HG03457 (cell line): ENCODE data around the gene TMEM238.
"Not testable (repeated sequence)": the region's sequence is repeated elsewhere in the genome, so short reads cannot be mapped to it uniquely, and the experiment has no call there.

ENCODE experiments used
- ATAC-seq: cut with Tn5 transposase; IDR thresholded peaks from one replicate; pipeline ENCODE4 v1.9.1; 2021; ENCODE audit warnings: moderate number of reproducible peaks; ENCODE audit not compliant: unreplicated experiment

The TMEM238 gene

GRCh38 chr19:55384131-55384919 lies at the start of gene TMEM238:
Gene TMEM238, minus strand, starts transcription at chr19:55384292. Its CDS starts 33 bp downstream, at chr19:55384259.
- no peak for ATAC-seq

- ATAC-seq, result no peak
These were observed 49.2 kb upstream of the TMEM238 start for GRCh38 chr19:55433292-55433691.

GRCh38 chr19:55432241-55432959 lies 48.3 kb upstream of the TMEM238 start:
- ATAC-seq, result no peak

GRCh38 chr19:55431183-55431582 lies 47.1 kb upstream of the TMEM238 start:
- ATAC-seq, result no peak

GRCh38 chr19:55426042-55426441 lies 42.0 kb upstream of the TMEM238 start:
- ATAC-seq, result no peak

- no peak for ATAC-seq
These were observed 40.4 kb upstream of the TMEM238 start for GRCh38 chr19:55424518-55424917.

- no peak for ATAC-seq
These were observed 39.3 kb upstream of the TMEM238 start for GRCh38 chr19:55423225-55424005.

- ATAC-seq, result not testable (repeated sequence)
These were observed 37.2 kb upstream of the TMEM238 start for GRCh38 chr19:55421281-55421680.

- ATAC-seq, result no peak
These were observed 35.6 kb upstream of the TMEM238 start for GRCh38 chr19:55419624-55420236.

GRCh38 chr19:55419103-55419502 lies 35.0 kb upstream of the TMEM238 start:
- no peak for ATAC-seq

- no peak for ATAC-seq
These were observed 34.1 kb upstream of the TMEM238 start for GRCh38 chr19:55418185-55418584.

- ATAC-seq, result no peak
These were observed 26.1 kb upstream of the TMEM238 start for GRCh38 chr19:55410168-55410567.

- ATAC-seq, result not testable (repeated sequence)
These were observed 25.1 kb upstream of the TMEM238 start for GRCh38 chr19:55409179-55409578.

- no peak for ATAC-seq
These were observed 24.4 kb upstream of the TMEM238 start for GRCh38 chr19:55408533-55408872.

- ATAC-seq, result peak; percentile 76
These were observed 23.9 kb upstream of the TMEM238 start for GRCh38 chr19:55407800-55408532.

GRCh38 chr19:55407550-55407799 lies 23.4 kb upstream of the TMEM238 start, which contains the start of gene UBE2S:
Gene UBE2S, minus strand, starts transcription at chr19:55407788. Its CDS starts 199 bp downstream, at chr19:55407589.
- ATAC-seq, result peak; percentile 18

- no peak for ATAC-seq
These were observed 22.9 kb upstream of the TMEM238 start for GRCh38 chr19:55406826-55407549.

GRCh38 chr19:55406091-55406825 lies 22.2 kb upstream of the TMEM238 start:
- no peak for ATAC-seq

GRCh38 chr19:55405638-55406037 lies 21.5 kb upstream of the TMEM238 start:
- ATAC-seq, result no peak
